HUES64 (cell line): ENCODE results near the gene PLK2.

Experiments used
- H3K27ac ChIP-seq: 2 replicates; pipeline ENCODE4 v1.7.0; 2013; ENCODE audit warnings: low read depth, low read length, inconsistent platforms
- H3K27me3 ChIP-seq: 2 replicates; pipeline ENCODE4 v1.6.1; 2013; ENCODE audit warnings: mild to moderate bottlenecking, low read length; ENCODE audit not compliant: insufficient read depth
- H3K36me3 ChIP-seq: 2 replicates; pipeline ENCODE4 v1.6.1; 2013; ENCODE audit warnings: mild to moderate bottlenecking, low read length; ENCODE audit not compliant: insufficient read depth
- H3K4me1 ChIP-seq: 2 replicates; pipeline ENCODE4 v1.6.1; 2013; ENCODE audit warnings: mild to moderate bottlenecking, low read length, moderate library complexity; ENCODE audit not compliant: insufficient read depth
- H3K4me3 ChIP-seq: 2 replicates; pipeline ENCODE4 v1.5.1; 2013; ENCODE audit warnings: mild to moderate bottlenecking, low read length, moderate library complexity
- H3K9ac ChIP-seq: 2 replicates; pipeline ENCODE4 v1.6.1; 2013; ENCODE audit warnings: mild to moderate bottlenecking, low read depth, low read length
- H3K9me3 ChIP-seq: 2 replicates; pipeline ENCODE4 v1.6.1; 2013; ENCODE audit warnings: low read depth, low read length; ENCODE audit not compliant: insufficient read depth
- WGBS: fragments of 150-250, 120-280 bp; methylation state at CpG from one replicate; pipeline ENCODE4 v1.1.7; 2013; ENCODE audit warnings: missing lambda C conversion rate; 5-methylcytosine and 5-hydroxymethylcytosine counted together

PLK2 gene

GRCh38 chr5:58450018-58450417, 9.9 kb downstream of the PLK2 start:
- Histone ChIP-seq H3K36me3 (peaks cover 23% of the 10 kb centered on the region), H3K9me3 (no peaks in the 10 kb centered on the region)

GRCh38 chr5:58447226-58447625, 12.7 kb downstream of the PLK2 start:
- WGBS, result 91% methylated on average over 2 of the region's 2 CpGs
- H3K4me1 ChIP-seq, result no peaks in the 10 kb centered on the region
- no peaks in the 10 kb centered on the region for H3K36me3 ChIP-seq
- no peak overlapping the region for H3K4me3 ChIP-seq
- H3K9ac ChIP-seq, result no peak overlapping the region
- H3K27ac ChIP-seq, result no peak overlapping the region
- H3K9me3 ChIP-seq, result no peaks in the 10 kb centered on the region
- no peaks in the 10 kb centered on the region for H3K27me3 ChIP-seq

More at GRCh38 chr5:58450018-58450417, 9.9 kb downstream of the PLK2 start:
- Histone ChIP-seq H3K4me1 (no peaks in the 10 kb centered on the region), H3K4me3 (no peak overlapping the region), H3K9ac (no peak overlapping the region), H3K27me3 (no peaks in the 10 kb centered on the region), H3K27ac (no peak overlapping the region)
- WGBS, result 89% methylated on average over 3 of the region's 3 CpGs

- Histone ChIP-seq H3K4me3 (no peak overlapping the region), H3K9ac (no peak overlapping the region), H3K27me3 (no peaks in the 10 kb centered on the region), H3K36me3 (no peaks in the 10 kb centered on the region), H3K9me3 (no peaks in the 10 kb centered on the region), H3K4me1 (no peaks in the 10 kb centered on the region), H3K27ac (no peak overlapping the region)
- WGBS, result 93% methylated on average over 10 of the region's 10 CpGs
Observed at GRCh38 chr5:58446024-58446423, 13.9 kb downstream of the PLK2 start.

GRCh38 chr5:58444805-58445204, 15.1 kb downstream of the PLK2 start:
- Histone ChIP-seq H3K9ac (no peak overlapping the region), H3K27ac (no peak overlapping the region), H3K27me3 (no peaks in the 10 kb centered on the region)

GRCh38 chr5:58440901-58441460, 18.9 kb downstream of the PLK2 start:
- Histone ChIP-seq H3K27me3 (no peaks in the 10 kb centered on the region), H3K9ac (no peak overlapping the region), H3K4me1 (no peaks in the 10 kb centered on the region), H3K36me3 (no peaks in the 10 kb centered on the region), H3K27ac (no peak overlapping the region), H3K9me3 (no peaks in the 10 kb centered on the region), H3K4me3 (no peak overlapping the region)
- WGBS, result 80% methylated on average over 1 of the region's 3 CpGs

More at GRCh38 chr5:58444805-58445204, 15.1 kb downstream of the PLK2 start:
- Histone ChIP-seq H3K9me3 (no peaks in the 10 kb centered on the region), H3K4me3 (no peak overlapping the region), H3K36me3 (no peaks in the 10 kb centered on the region), H3K4me1 (no peaks in the 10 kb centered on the region)

GRCh38 chr5:58439094-58439644, 20.7 kb downstream of the PLK2 start:
- no peak overlapping the region for H3K27ac ChIP-seq
- H3K27me3 ChIP-seq, result no peaks in the 10 kb centered on the region
- no peak overlapping the region for H3K9ac ChIP-seq
- no peaks in the 10 kb centered on the region for H3K9me3 ChIP-seq
- H3K4me3 ChIP-seq, result no peak overlapping the region
- 98% methylated on average over 5 of the region's 5 CpGs for WGBS
- H3K36me3 ChIP-seq, result no peaks in the 10 kb centered on the region
- no peaks in the 10 kb centered on the region for H3K4me1 ChIP-seq

- 96% methylated on average over 3 of the region's 3 CpGs for WGBS
- Histone ChIP-seq H3K4me1 (no peaks in the 10 kb centered on the region), H3K9me3 (no peaks in the 10 kb centered on the region), H3K9ac (no peak overlapping the region), H3K4me3 (no peak overlapping the region), H3K27ac (no peak overlapping the region), H3K36me3 (no peaks in the 10 kb centered on the region), H3K27me3 (no peaks in the 10 kb centered on the region)
Observed at GRCh38 chr5:58437661-58438060, 22.2 kb downstream of the PLK2 start.

GRCh38 chr5:58431832-58432231, 28.1 kb downstream of the PLK2 start:
- no peak overlapping the region for H3K9ac ChIP-seq
- H3K27ac ChIP-seq, result no peak overlapping the region
- no peaks in the 10 kb centered on the region for H3K9me3 ChIP-seq
- H3K4me3 ChIP-seq, result no peak overlapping the region
- H3K36me3 ChIP-seq, result no peaks in the 10 kb centered on the region
- 93% methylated on average over 2 of the region's 2 CpGs for WGBS
- no peaks in the 10 kb centered on the region for H3K27me3 ChIP-seq
- no peaks in the 10 kb centered on the region for H3K4me1 ChIP-seq

GRCh38 chr5:58412932-58413331, 47.0 kb downstream of the PLK2 start:
- Histone ChIP-seq H3K4me3 (no peak overlapping the region), H3K4me1 (peaks cover 16% of the 10 kb centered on the region; the same call in 1 of the 2 replicates), H3K36me3 (no peaks in the 10 kb centered on the region), H3K27ac (no peak overlapping the region), H3K9me3 (no peaks in the 10 kb centered on the region), H3K27me3 (no peaks in the 10 kb centered on the region), H3K9ac (no peak overlapping the region)
- 94% methylated on average over 1 of the region's 1 CpG for WGBS

GRCh38 chr5:58412081-58412480, 47.8 kb downstream of the PLK2 start:
- no peak overlapping the region for H3K27ac ChIP-seq
- 100% methylated on average over 2 of the region's 2 CpGs for WGBS
- H3K4me1 ChIP-seq, result peaks cover 23% of the 10 kb centered on the region; the same call in 1 of the 2 replicates
- no peaks in the 10 kb centered on the region for H3K9me3 ChIP-seq
- H3K27me3 ChIP-seq, result no peaks in the 10 kb centered on the region
- no peak overlapping the region for H3K4me3 ChIP-seq
- no peaks in the 10 kb centered on the region for H3K36me3 ChIP-seq
- H3K9ac ChIP-seq, result no peak overlapping the region

GRCh38 chr5:58411372-58411771, 48.5 kb downstream of the PLK2 start:
- H3K9me3 ChIP-seq, result no peaks in the 10 kb centered on the region
- no peaks in the 10 kb centered on the region for H3K36me3 ChIP-seq
- peaks cover 30% of the 10 kb centered on the region for H3K4me1 ChIP-seq
- no peak overlapping the region for H3K27ac ChIP-seq
- no peaks in the 10 kb centered on the region for H3K27me3 ChIP-seq
- no CpG with 5 or more reads among the region's 1 CpG for WGBS
- no peak overlapping the region for H3K9ac ChIP-seq
- H3K4me3 ChIP-seq, result no peak overlapping the region

- Histone ChIP-seq H3K4me3 (no peak overlapping the region), H3K27me3 (no peaks in the 10 kb centered on the region), H3K9me3 (no peaks in the 10 kb centered on the region), H3K27ac (no peak overlapping the region), H3K4me1 (peaks cover 39% of the 10 kb centered on the region), H3K9ac (no peak overlapping the region), H3K36me3 (no peaks in the 10 kb centered on the region)
- WGBS, result 94% methylated on average over 1 of the region's 2 CpGs
Observed at GRCh38 chr5:58410441-58410840, 49.4 kb downstream of the PLK2 start.
